NT2/D1 (cell line): ENCODE results near the gene BEGAIN.
"Not testable (repeated sequence)": the region's sequence is repeated elsewhere in the genome, so short reads cannot be mapped to it uniquely, and the experiment has no call there.

Experiments used
- DNase-seq: peaks from one replicate; pipeline ENCODE4 v3.0.0-alpha.2; 2011; ENCODE audit warnings: low read depth, low spot score
- H3K27me3 ChIP-seq: 2 replicates; pipeline ENCODE4 v1.6.0; 2011; ENCODE audit warnings: mild to moderate bottlenecking; ENCODE audit not compliant: insufficient read length, insufficient read depth
- H3K36me3 ChIP-seq: 2 replicates; pipeline ENCODE4 v1.6.1; 2011; ENCODE audit warnings: mild to moderate bottlenecking, low read length, mixed read lengths; ENCODE audit not compliant: insufficient read depth, insufficient read length
- H3K4me1 ChIP-seq: 2 replicates; pipeline ENCODE4 v1.5.1; 2011; ENCODE audit not compliant: insufficient read depth, insufficient read length
- H3K4me3 ChIP-seq: 2 replicates; pipeline ENCODE4 v1.5.1; 2011; ENCODE audit warnings: low read depth; ENCODE audit not compliant: insufficient read length
- H3K9ac ChIP-seq: 2 replicates; pipeline ENCODE4 v1.6.0; 2011; ENCODE audit warnings: low read depth; ENCODE audit not compliant: insufficient read length
- H3K9me3 ChIP-seq: 2 replicates; pipeline ENCODE4 v1.5.1; 2011; ENCODE audit warnings: mild to moderate bottlenecking, low read length; ENCODE audit not compliant: insufficient read depth
- SUZ12 ChIP-seq: IDR thresholded peaks from 2 replicates; pipeline ENCODE4 v1.6.1; 2011; ENCODE audit not compliant: insufficient read length, insufficient read depth; ENCODE audit errors: extremely low read depth
- YY1 ChIP-seq: IDR thresholded peaks from 2 replicates; pipeline ENCODE4 v1.6.1; 2011; ENCODE audit not compliant: insufficient read length, insufficient read depth
- ZNF274 ChIP-seq: IDR thresholded peaks from 2 replicates; pipeline ENCODE4 v1.6.1; 2011; ENCODE audit warnings: mild to moderate bottlenecking, low read depth, low read length

Gene BEGAIN

DNA sequence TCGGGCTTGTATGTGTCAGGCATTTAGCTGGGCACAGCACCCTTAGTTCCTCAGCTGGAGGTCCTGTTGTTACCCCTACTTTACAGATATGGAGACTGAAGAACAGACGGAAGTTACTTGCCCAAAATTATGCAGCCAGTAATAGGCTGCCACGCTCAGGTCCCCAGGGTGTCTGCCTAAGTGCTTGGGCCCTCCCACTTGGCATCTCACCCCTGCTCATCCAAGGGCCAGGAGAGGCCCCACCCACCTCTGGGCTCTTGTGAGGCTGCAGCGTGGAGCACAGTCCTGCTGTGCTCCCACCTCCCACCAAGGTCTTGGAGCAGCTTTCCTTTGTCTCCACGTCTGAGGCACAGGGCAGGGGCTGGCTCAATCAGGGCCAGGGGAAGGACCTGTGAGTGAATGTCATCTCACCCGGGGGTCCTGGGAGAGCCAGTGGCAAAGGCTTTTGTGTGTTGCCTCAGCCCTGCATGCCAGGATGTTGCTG, 64.6 kb downstream of the BEGAIN start:
- no peak for TF ChIP-seq YY1
- TF ChIP-seq ZNF274, result no peak
- DNase-seq, result no peak
- no peaks in the 10 kb centered on the region for H3K27me3 ChIP-seq
- H3K9me3 ChIP-seq, result no peaks in the 10 kb centered on the region
- no peak overlapping the region for H3K4me3 ChIP-seq
- H3K4me1 ChIP-seq, result no peaks in the 10 kb centered on the region
- no peak overlapping the region for H3K9ac ChIP-seq
- H3K36me3 ChIP-seq, result peaks cover 7% of the 10 kb centered on the region

DNA sequence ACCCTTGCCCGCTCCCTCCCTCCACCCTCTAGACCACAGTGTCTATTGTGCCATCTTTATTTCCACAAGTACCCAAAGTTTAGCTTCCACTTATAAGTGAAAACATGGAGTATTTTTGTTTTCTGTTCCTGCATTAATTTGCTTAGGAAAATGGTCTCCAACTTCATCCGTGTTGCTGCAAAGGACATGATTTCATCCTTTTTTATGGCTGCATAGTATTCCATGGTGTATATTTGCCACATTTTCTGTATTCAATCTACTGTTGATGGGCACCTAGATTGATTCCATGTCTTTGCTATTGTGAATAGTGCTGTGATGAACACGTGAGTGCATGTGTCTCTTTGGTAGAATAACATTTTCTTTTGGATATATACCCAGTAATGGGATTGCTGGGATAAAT, 81.2 kb downstream of the BEGAIN start:
- peaks cover 16% of the 10 kb centered on the region for H3K9me3 ChIP-seq
- DNase-seq, H3K9ac ChIP-seq, H3K36me3 ChIP-seq, H3K4me1 ChIP-seq, H3K4me3 ChIP-seq, H3K27me3 ChIP-seq: not testable (repeated sequence)

DNA sequence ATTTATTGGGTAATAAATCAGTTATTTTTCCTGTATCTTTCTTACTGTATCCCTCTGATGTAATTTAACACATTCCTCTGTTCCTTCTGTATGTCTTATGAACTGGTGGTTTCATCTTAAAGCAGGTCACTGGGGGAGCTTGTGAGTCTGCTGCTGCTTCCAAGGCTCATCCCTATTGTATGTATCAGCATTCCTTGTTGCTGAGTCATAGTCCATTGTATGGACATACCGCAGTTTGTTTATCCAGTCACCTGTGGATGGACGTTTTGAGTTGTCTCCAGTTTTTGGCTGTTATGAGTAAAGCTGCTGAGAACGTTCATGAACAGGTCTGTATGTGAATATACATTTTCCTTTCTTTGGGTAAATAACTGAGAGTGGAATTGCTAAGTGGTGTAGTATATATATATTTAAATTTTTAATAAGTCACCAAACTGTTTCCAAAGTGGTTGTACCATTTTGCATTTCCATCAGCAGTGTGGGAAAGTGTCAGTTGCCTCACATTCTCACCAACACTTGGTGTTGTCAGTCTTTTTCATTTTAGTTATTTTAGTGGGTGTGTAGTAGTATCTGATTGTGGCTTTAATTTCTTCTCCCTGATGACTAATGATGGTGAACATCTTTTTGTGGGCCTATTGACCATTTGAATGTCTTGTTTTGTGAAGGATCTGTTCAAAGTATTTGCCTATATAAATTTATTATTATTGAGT, 82.7 kb downstream of the BEGAIN start:
- Histone ChIP-seq H3K36me3 (no peaks in the 10 kb centered on the region), H3K9ac (no peak overlapping the region), H3K4me3 (no peak overlapping the region), H3K4me1 (peaks cover 4% of the 10 kb centered on the region), H3K9me3 (peaks cover 16% of the 10 kb centered on the region), H3K27me3 (no peaks in the 10 kb centered on the region)
- TF ChIP-seq YY1, result no peak
- TF ChIP-seq ZNF274, result no peak
- no peak for TF ChIP-seq SUZ12
- DNase-seq, result peak; percentile 2

DNA sequence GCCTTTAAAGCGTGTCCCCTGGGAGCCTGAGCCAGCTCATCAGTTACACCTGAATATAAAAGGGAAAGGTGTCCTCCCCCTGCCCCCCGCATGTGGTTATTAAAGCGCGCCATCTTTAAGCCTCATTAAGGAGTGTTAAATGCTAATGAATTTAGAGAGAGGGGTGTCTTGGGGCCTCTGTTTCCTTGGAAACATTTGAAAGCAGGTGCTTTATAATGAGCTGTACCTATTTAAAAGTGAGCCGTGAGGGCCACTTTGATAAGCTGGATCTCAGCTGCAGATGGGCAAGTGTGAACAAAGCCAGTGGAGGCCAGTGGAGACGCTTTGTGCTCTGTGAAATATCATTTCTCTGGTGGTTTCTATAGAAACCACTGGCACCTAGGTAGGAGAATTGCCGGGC, 84.0 kb downstream of the BEGAIN start:
- Histone ChIP-seq H3K4me3 (no peak overlapping the region), H3K9ac (no peak overlapping the region), H3K9me3 (peaks cover 16% of the 10 kb centered on the region), H3K4me1 (peaks cover 4% of the 10 kb centered on the region), H3K27me3 (no peaks in the 10 kb centered on the region), H3K36me3 (no peaks in the 10 kb centered on the region)
- TF ChIP-seq ZNF274 (no peak), YY1 (no peak), SUZ12 (no peak)
- DNase-seq, result no peak

DNA sequence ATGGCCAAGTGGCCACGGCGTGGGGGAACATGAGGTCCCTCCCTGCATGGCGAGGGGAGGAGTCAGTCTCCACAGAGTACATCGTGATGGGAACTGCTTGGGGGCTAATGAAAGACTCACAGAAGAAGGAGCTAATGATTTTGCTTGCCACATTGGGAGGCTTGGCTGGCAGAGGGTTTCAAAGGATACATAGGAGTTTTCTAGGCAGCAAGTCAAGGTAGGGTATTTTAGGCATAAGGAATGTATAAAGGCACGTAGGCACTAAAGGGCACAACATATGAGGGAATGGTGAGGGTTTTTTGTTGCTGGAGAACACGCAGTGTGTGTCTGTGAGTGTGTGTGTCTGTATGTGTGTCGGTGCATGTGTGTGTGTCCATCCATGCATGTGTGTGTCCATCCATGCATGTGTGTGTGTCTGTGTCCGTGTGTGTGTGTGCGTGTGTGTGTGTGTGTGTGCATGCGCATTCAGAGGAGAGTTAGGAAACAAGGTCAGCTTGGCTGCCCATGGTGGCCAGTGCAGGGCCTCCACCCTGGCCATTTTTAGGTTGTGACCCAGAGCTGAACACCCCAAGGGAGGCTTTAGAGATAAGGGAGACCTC, 84.5 kb downstream of the BEGAIN start:
- TF ChIP-seq SUZ12 (no peak), ZNF274 (no peak), YY1 (no peak)
- no peak for DNase-seq
- H3K4me3 ChIP-seq, result no peak overlapping the region
- H3K36me3 ChIP-seq, result no peaks in the 10 kb centered on the region
- H3K9me3 ChIP-seq, result peaks cover 16% of the 10 kb centered on the region
- no peak overlapping the region for H3K9ac ChIP-seq
- H3K4me1 ChIP-seq, result peaks cover 4% of the 10 kb centered on the region
- no peaks in the 10 kb centered on the region for H3K27me3 ChIP-seq

DNA sequence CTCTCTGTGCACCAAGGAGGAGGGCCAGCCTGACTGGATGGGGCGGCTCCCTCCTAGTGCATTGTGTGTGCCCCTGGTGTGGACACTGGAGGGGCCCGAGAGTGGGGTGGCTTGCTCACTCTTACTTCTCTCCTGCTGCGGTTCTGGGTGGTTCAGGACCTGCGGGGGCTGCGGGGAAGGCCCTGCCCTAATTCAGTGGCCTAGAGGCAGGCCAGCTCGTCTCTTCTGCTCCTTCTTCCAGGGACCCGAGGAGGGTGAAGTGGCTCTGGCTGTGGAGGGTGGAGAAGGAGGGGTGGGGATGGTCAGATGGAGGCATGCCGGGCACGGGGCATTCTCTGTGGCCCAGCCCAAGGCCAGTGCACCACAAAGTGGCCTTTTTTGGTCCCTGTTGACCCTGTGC, 87.1 kb downstream of the BEGAIN start:
- H3K9me3 ChIP-seq, result peaks cover 8% of the 10 kb centered on the region
- no peak overlapping the region for H3K9ac ChIP-seq
- H3K36me3 ChIP-seq, result no peaks in the 10 kb centered on the region
- no peak overlapping the region for H3K4me3 ChIP-seq
- no peaks in the 10 kb centered on the region for H3K27me3 ChIP-seq
- DNase-seq, result no peak
- TF ChIP-seq YY1 (no peak), SUZ12 (no peak), ZNF274 (no peak)
- peaks cover 4% of the 10 kb centered on the region for H3K4me1 ChIP-seq

DNA sequence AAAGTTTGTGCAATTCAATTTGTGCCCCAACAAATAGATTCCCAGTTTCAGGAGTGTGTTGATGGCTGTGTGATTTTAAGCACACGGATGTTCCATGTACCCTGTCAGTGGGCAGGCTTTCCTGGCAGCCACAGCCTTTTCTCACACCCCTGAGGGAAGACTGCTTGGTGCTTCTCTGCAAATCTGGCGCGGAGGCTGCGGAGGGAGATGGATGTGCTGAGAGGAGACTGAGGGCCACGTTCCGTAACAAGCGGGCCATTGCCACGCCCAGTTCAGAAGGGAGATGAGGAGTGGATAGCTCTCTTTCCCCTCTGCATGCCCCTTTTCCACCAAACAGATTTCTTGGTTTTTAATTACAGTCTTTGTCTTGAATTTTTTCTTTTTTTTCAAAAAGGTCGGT, 89.1 kb downstream of the BEGAIN start:
- TF ChIP-seq ZNF274 (no peak), SUZ12 (no peak), YY1 (no peak)
- Histone ChIP-seq H3K4me1 (peaks cover 4% of the 10 kb centered on the region), H3K9me3 (no peaks in the 10 kb centered on the region), H3K27me3 (no peaks in the 10 kb centered on the region), H3K9ac (no peak overlapping the region), H3K36me3 (no peaks in the 10 kb centered on the region), H3K4me3 (no peak overlapping the region)
- no peak for DNase-seq

DNA sequence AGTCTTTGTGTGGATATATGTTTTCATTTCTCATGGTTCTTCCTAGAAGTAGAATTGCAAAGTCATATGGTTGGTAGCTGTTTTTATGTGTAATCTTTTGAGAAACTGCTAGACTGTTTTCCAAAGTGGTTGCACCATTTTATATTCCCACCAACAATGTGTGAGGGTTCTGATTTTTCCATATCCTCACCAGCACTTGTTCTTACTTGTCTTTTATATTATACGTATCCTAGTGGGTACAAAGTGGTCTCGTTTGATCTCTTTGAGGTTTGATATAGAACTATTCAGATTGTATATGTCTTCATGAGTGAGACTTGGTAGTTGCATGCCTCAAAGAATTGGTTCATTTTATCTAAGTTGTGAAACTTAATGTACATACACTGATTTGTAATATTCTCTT, 91.3 kb downstream of the BEGAIN start:
- no peaks in the 10 kb centered on the region for H3K27me3 ChIP-seq
- TF ChIP-seq ZNF274, result no peak
- no peak for TF ChIP-seq YY1
- TF ChIP-seq SUZ12, result no peak
- no peak for DNase-seq
- H3K4me1 ChIP-seq, result no peaks in the 10 kb centered on the region
- H3K9ac ChIP-seq, result no peak overlapping the region
- no peaks in the 10 kb centered on the region for H3K9me3 ChIP-seq
- no peak overlapping the region for H3K4me3 ChIP-seq
- H3K36me3 ChIP-seq, result no peaks in the 10 kb centered on the region
